ENCODE results near the gene GAPDH. TPM values are rescaled to one million over a fixed set of nuclear protein-coding genes. Genes with fewer than 3 reads are reported as not detected.

GAPDH gene
- total RNA-seq, 4 donors from 2014 or later, result 1,191 to 3,596 (median 1,852) TPM

DNA sequence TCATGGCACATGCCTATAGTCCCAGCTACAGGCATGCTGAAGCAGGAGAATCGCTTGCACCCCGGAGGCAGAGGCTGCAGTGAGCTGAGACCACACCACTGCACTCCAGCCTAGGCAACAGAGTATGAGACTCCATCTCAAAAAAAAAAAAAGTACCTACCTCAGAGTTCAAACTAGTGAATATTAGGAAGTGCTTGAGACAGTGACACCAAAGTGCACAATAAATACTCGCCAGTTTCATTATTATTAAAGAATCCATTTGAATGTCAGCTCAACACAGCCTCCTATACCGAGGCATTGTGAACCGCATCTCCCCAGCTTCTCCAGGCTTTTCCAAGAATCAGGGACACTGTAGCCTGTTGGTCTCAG is 5.0 kb downstream of the GAPDH start:
- Histone ChIP-seq H3K27me3 (no peaks in the 10 kb centered on the region), H3K9me3 (no peaks in the 10 kb centered on the region), H3K36me3 (peaks cover 24 to 30% of the 10 kb centered on the region in 2 donors), H3K27ac (no peak overlapping the region), H3K4me1 (peaks cover 26 to 41% of the 10 kb centered on the region in 2 donors), H3K4me3 (replicated peaks in 1 of 3) (no peak overlapping the region)
- DNase-seq, result no peak
- TF ChIP-seq POLR2A (IDR thresholded peaks at IDR 0.05) (no peak), CTCF (IDR thresholded peaks at IDR 0.05) (no peak)
- 88 to 89% methylated on average over 5 of the region's 5 CpGs for WGBS, 2 donors
- intact Hi-C loops (cut with DNase I), result loop anchor here (5.0 to 10.0 kb wide), 3 partner anchors 72 to 314 kb away; no protein-coding TSS in a partner anchor

DNA sequence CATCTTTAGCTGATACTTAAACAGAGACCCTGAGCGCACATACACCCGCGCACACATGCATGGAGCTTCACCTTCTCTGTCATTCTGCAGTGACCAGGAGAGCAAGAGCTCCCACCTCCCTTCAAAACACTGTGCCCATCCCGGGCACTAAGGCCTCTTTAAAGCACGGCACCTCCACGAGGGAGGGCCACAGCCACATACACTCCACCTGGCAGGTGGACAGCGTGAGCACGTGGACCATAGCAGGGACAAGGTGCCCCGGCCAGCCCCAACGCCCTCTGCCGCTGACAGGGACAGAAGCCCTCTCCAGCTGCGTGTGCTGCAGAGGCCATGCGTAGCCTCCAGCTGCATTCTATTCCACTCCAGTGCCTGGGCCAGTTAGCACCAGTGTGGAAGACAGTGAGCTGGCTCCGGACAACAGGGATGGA is 5.4 kb downstream of the GAPDH start:
- peak overlapping the region in 2 of 3 donors; percentile 64 to 75 for H3K27ac ChIP-seq
- WGBS, 2 donors, result 77 to 86% methylated on average over 10 to 13 of the region's 14 CpGs
- no peaks in the 10 kb centered on the region for H3K27me3 ChIP-seq
- H3K9me3 ChIP-seq, result no peaks in the 10 kb centered on the region
- intact Hi-C loops (cut with DNase I), result loop anchor here (5.0 to 10.0 kb wide), 3 partner anchors 72 to 315 kb away; no protein-coding TSS in a partner anchor
- TF ChIP-seq POLR2A (IDR thresholded peaks at IDR 0.05) (no peak), CTCF (IDR thresholded peaks at IDR 0.05) (no peak)
- H3K4me3 ChIP-seq (replicated peaks in 1 of 3), result no peak overlapping the region
- peaks cover 26 to 41% of the 10 kb centered on the region in 2 donors for H3K4me1 ChIP-seq
- peaks cover 24 to 30% of the 10 kb centered on the region in 2 donors for H3K36me3 ChIP-seq
- peak in 1 of 2 donors; percentile 35 for DNase-seq

DNA sequence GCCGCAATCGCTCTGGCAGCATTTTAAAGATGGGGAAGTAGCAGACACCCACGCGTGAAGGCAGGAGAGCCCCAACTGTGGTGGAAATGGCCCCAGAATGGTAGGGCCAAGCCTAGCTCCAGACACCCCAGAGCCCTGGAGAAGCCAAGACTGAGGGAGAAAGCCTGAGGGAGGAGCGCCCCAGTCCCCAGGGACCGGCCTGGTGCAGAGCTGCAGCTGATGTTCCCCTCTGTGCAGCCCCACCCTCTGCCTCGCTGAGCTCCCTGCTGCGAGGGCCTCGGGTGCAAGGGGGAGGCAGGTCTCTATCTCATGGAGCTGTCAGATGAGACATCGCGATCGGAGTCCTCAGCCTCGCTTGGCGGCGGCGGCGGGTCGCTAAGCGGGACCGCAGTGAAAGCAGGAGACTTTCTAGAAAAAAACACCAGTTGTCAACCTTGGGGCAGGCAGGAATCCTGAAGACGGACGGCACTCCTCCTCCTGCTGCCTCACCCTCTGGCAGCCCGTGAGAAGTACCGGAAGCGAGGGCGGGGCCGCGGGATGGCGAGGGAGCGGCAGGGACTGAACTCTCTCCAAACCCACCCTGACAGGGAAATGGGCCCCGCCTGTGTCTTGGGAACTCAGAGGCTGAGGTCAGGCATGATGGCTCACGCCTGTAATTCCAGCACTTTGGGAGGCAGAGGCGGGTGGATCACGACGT is 6.0 kb downstream of the GAPDH start:
- Histone ChIP-seq H3K4me1 (peaks cover 26 to 40% of the 10 kb centered on the region in 2 donors), H3K27ac (peak overlapping the region; percentile 39 to 75 (median 64)), H3K9me3 (no peaks in the 10 kb centered on the region), H3K27me3 (no peaks in the 10 kb centered on the region), H3K36me3 (peaks cover 24 to 30% of the 10 kb centered on the region in 2 donors), H3K4me3 (replicated peaks in 1 of 3) (peak overlapping the region in 1 of 3 donors; percentile 3)
- WGBS, 2 donors, result 18 to 31% methylated on average over 24 to 30 of the region's 35 CpGs
- TF ChIP-seq CTCF (IDR thresholded peaks at IDR 0.05) (no peak), POLR2A (IDR thresholded peaks at IDR 0.05) (no peak)
- intact Hi-C loops (cut with DNase I), result no loop called here
- peak; percentile 91 to 92 for DNase-seq

- DNase-seq, result no peak
- 93 to 96% methylated on average over 16 to 20 of the region's 26 CpGs for WGBS, 2 donors
- Histone ChIP-seq H3K9me3 (no peaks in the 10 kb centered on the region), H3K27ac (peak overlapping the region in 2 of 3 donors; percentile 64 to 75), H3K4me3 (replicated peaks in 1 of 3) (no peak overlapping the region), H3K27me3 (no peaks in the 10 kb centered on the region), H3K36me3 (peaks cover 20 to 21% of the 10 kb centered on the region in 2 donors), H3K4me1 (peaks cover 16 to 28% of the 10 kb centered on the region in 2 donors)
- intact Hi-C loops (cut with DNase I), result no loop called here
- no peak for TF ChIP-seq POLR2A (IDR thresholded peaks at IDR 0.05)
- TF ChIP-seq CTCF (IDR thresholded peaks at IDR 0.05), result no peak
Observed at GRCh38 chr12:6541371-6542165, 7.3 kb downstream of the GAPDH start.

Data from thyroid gland (tissue), 4 donors.